Urothelium cell line (cell line): ENCODE results near the gene CAMTA1.

Experiments used
- DNase-seq: peaks from one replicate; pipeline ENCODE4 v3.0.0; 2011; ENCODE audit warnings: low spot score, mixed read lengths
- FAIRE-seq: peaks from 2 replicates; lab custom pipeline; 2011; peaks lifted over from hg19 to GRCh38; lab: Jason Lieb, UNC

CAMTA1 gene

GRCh38 chr1:7624791-7625355, 839.6 kb downstream of the CAMTA1 start:
- FAIRE-seq: no peak
- no peak for DNase-seq

DNA sequence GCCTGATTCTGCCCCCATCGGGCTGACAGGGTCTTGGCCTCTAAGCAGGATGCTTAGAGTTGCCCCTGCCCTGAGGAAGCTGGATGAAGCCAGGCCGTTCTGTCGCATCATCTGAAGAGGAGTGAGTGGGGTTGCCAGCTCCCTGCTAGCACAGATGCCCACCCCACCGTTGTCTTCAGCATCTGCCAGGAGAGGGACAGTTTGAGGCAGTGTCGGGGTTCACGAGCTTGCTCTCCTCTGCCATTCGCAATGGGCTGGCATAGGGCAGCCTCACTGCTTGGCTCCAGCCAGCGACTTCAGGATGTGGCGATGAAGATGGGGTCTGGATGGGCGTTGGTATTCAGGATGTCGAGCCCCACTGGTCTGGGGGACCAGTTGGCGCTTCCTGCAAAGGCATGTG, 840.1 kb downstream of the CAMTA1 start:
- FAIRE-seq: no peak
- DNase-seq: no peak

DNA sequence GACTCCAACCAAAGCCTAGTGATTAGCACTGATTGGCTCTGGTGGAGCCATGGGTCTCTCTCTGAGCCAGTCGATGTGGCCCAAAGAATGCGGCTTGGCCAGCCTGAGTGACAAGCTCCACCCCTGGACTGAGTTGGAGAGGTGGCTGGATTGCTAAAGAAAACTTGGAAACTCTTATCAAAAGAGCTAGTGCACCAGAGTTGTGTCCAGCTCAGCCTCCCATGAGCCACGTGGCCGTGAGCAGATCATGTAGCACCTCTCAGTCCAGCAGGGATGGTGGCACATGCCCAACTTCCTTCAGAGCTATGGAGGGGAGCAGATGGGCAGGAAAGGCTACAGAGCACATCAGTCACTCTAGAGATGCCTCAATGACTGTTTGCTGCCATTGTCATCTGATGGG, 843.0 kb downstream of the CAMTA1 start:
- FAIRE-seq (no peak), DNase-seq (no peak)

GRCh38 chr1:7629011-7629410, 843.8 kb downstream of the CAMTA1 start:
- DNase-seq: no peak
- FAIRE-seq: no peak

DNA sequence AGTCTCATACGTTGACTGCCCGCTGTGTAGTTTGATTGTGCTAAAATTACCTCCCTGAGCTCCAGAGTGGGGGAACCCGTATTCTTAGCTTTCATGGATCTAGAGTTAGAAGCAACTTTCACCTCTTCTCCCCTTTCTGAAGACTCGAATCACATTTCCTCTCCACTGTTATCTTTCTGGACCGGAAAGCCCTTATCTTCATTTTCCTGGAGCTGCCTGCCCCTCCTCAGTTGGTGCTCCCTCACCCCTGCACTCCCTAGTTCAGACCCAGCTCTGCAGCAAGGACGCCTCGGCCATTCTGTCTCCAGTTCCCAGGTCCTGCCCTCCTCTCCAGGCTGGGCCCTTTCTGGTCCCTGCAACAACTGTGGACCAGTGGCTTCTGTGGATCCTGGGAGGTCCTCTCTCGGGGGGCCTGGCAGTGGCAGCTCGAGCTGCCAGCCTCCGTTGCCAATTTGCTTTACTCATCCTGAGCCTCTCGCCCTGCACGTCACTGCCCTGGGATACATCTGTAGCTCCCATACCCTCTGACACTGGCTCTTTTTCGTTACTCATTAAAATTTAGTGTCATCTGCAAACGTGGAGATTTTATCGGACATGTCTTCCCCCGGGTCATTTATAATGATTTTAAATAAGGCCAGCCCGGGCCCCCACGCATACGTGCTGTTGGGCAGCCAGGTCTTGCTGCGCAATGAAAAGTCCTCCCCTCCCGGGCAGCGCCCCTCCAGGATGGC, 844.4 kb downstream of the CAMTA1 start:
- no peak for FAIRE-seq
- no peak for DNase-seq

GRCh38 chr1:7630378-7630777, 845.1 kb downstream of the CAMTA1 start:
- no peak for DNase-seq
- FAIRE-seq: no peak

DNA sequence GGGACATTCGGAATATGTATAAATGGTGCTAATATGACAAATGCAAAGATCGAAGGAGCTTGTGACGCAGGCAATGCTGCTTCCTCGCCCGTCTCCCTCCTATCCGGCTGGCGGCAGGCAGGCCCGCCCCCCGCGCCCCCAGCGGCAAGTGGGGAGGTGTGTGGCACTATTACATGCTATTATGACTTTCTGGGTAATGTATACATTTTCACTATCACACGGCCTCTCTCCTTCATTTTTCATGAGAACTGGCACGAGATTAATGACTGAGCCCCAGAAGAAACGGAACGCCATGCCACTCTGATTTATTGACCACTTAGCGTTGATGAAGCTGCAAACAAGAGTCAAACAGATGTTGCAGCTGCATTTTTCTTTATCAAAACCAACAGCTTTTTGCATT, 846.9 kb downstream of the CAMTA1 start:
- no peak for FAIRE-seq
- DNase-seq: no peak

GRCh38 chr1:7632681-7633080, 847.4 kb downstream of the CAMTA1 start:
- DNase-seq (no peak), FAIRE-seq (no peak)

DNA sequence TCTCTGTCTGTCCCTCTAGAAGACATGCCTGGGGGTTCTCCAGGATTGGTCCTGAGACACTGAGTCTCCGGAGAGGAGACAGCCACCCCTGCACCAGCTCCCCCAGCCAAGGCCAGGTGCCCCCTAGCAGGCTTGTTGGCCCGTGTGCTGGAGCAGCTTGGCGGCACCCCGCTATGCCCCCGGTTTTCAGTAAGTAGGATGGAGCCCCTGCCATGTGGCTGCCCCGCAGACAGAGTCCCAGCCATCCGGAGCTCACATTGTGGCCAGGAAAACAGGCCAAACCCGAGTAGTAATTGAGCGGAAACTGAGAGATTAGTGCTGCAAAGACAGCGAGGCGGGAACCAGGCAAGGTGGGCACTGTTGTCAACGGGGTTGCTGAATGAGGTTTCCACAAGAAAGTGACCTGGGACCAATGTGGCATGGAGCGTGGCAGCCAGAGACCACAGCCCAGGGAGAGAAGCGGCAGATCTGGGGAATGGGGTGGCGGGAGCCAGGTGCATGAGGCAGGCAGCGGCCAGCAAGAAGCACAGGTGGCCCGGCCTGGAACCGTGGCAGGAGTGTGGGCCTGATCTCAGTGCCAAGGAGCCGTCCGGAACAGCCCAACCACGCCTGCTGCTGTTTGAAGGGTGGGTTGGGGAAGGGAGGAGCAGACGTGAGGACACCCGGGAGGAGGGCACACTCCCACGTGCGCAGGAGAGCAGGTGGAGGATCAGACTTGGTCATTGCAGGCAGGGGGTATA, 848.4 kb downstream of the CAMTA1 start:
- FAIRE-seq (no peak), DNase-seq (no peak)

DNA sequence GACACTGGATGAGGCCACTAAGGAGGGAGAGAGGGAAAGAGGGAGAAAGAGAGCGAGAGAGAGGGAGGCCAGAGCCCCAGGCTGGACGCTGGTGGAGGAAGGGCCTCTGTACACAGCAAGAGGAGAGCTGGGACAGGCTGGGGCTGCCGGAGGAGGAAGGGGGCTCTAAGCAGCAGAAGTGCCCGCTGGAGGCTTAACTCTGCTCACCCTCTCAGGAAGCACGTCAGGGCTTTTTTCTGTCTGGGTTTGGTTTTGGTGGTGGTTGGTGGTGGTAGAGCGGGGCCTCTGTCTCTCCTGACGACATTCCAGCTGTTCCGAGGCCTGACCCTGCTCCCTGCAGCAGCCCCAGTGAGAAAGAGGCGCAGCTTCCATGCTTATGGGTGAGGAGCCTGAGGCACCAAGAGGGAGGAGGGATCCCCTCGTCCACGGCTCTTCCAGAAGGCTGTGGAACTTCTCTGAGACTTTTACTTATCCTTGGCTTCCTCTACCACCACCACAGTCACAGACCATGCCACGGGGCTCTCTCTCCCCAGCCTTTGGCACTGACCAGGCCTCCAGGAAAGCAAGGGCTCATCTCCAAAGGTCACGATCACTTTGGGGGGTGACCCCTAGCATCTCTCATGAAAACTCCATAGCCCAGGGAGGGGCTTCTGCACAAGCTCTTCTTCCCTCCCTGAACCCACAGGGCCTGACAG, 849.4 kb downstream of the CAMTA1 start:
- no peak for FAIRE-seq
- DNase-seq: no peak

DNA sequence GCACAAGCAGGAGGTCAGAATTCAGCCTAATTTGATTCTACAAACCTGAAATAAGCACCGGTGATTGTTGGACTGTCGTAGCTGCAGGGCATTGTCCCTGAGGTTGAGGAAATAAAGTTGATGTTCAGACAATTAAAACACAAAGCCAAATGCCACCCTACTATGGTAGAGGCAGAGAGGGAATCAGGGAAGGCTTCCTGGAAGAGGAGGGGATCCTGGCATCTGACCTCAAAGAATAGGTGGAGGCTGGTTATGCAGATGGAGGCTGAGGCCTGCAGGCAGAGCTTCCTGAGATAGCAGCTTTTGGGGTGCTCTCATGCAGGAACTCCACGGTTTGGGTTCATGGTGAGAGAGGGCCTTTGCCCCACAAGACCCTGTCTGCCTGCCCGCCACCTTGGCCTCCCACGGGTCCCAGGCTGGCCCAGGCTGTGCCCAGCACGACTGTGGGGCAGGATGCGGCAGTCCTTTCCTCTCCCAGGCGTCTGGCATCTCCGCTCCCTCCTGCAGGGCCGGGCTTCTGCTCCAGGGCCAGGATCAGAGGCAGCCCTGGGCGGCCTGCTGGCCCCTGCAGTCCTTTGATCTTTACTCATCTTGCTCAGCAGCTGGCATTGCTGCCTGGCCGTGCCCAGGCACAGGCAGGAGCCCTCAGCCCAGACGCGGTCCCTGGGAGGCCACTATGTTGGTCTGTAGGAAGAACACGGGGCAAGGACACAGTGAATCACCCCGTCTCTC, 851.7 kb downstream of the CAMTA1 start:
- DNase-seq (no peak), FAIRE-seq (no peak)

DNA sequence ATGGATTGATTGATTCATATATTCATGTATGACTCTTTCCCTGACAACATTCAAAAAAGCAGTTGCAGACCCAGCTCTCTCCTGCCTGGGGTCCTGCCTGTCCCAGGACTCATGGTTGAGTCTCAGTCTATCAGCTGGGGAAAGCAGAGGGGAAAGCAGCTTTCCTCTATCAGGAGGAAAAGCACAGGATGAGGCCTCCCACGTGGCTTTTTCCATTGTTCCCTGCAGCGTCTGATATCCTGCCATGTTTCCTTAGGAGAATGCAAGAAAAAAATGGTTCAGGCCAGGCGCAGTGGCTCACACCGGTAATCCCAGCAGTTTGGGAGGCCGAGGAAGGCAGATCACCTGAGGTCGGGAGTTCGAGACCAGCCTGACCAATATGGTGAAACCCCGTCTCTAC, 852.8 kb downstream of the CAMTA1 start:
- DNase-seq (no peak), FAIRE-seq (no peak)

GRCh38 chr1:7639435-7640131, 854.3 kb downstream of the CAMTA1 start:
- DNase-seq (no peak), FAIRE-seq (no peak)

DNA sequence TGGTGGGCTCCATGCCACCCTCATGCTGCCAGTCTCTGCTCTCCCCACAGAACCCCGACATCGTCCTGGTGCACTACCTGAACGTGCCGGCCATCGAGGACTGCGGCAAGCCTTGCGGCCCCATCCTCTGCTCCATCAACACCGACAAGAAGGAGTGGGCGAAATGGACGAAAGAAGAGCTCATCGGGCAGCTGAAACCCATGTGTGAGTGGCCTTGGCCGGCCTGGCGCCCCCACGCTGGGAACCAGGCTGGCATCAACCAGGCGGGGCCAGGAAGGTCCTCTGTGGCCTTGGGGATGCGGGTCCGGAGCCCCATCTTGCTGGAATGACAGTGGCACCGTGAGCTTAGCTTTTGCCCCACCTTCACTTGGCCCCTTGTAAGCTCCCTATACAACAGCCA, 855.1 kb downstream of the CAMTA1 start:
- DNase-seq (no peak), FAIRE-seq (no peak)

DNA sequence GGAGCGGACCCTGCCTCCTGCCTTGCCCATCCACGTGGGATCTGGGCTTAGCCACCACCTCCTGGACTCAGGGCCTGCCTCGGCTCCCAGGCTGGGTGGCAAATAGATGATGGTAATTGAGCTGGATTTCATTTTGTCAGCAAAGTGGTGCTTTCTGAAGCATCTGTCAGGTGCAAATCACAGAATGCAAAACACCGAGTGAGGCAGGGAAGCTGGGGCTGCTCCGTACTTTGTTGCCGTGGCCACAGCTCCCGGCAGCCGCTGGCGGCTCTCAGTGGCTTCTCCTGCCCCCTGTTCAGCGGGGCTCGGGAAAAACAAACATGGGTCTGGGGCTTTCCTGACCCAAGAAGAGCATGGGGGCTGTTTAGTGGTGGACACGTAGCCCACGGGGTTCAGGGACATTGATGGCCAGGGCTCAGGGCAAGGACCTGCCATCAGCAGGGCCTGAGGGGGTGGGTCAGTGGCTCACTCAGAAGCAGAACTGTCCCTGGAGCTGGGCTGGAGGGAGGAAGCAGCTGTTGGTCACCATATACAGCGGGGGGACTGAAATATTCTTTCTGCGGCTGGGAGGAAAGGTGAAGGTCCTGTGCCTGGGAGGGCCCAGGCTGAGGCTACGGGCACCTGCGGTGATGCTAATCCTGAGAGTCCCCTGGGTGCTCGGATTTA, 855.8 kb downstream of the CAMTA1 start:
- DNase-seq (no peak), FAIRE-seq (no peak)

GRCh38 chr1:7641587-7642417, 856.5 kb downstream of the CAMTA1 start:
- no peak for DNase-seq
- FAIRE-seq: no peak

DNA sequence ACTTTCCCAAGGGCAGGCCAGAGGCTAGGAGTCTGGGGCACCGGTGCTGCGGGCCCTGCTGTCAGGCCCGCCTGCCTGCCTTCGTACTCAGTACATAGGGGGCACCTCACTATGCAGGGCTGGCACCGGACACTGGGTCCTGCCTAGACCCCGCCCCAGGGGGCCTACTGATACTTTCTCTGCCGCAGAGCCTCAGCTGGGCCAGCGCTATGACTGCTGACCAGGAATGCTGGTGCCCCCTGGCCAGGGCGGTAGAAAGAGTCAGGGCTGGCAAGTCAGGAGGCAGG, 857.1 kb downstream of the CAMTA1 start:
- no peak for FAIRE-seq
- DNase-seq: no peak

DNA sequence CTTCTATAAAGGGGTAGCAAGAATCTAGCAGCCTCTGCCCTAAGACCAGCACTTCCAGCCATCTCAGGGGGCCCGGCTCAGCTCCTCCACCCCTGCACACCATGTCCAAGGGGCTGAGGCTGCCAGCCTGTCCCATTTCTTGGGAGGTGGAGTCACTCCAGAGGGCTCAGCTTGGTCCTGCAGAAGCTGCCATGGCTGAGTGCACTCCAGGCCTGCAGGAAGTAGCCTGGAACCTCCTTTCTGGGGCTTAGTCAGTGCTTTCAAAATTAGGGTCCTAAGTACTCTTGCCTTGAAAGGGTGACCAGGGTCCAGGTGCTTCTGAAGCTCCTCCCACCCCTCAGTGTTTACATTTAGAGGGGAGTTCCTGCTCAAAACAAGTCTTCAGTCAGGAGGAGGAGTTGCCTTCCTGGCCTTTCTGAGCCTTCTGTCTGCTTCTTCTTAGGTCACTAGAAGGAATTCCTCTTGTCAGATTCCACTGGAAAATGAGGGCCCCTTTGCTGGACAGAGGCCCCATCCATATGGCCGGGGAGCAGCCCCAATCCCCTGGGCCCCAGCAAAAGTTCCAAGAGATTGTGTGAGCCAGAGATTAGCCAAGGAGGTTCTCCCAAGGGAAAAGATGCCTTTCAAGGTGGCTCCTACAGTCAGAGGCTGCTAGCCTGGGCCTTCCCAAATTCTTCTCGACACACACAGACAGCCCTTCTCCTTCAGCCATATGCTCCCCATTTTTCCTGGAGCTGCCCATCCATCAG, 857.7 kb downstream of the CAMTA1 start:
- DNase-seq: no peak
- no peak for FAIRE-seq
